ENCODE results near the gene LRRC14B.

- no peak for TF ChIP-seq POLR2AphosphoS5 (IDR thresholded peaks at IDR 0.05)
- TF ChIP-seq POLR2A (IDR thresholded peaks at IDR 0.05) = no peak
Observed at GRCh38 chr5:223791-224190, 32.5 kb downstream of the LRRC14B start.

Measured in suprapubic skin (tissue), 4 donors.